Central memory CD4-positive, alpha-beta T cell (primary cell): ENCODE data around the gene CYP2B6.
"Not testable (repeated sequence)": the region's sequence is repeated elsewhere in the genome, so short reads cannot be mapped to it uniquely, and the experiment has no call there.

Experiments used
- DNase-seq: peaks from one replicate; pipeline ENCODE4 v3.0.0; 2022

The CYP2B6 gene

GRCh38 chr19:40981591-40981990, 9.5 kb upstream of the CYP2B6 start:
- DNase-seq = no peak

DNA sequence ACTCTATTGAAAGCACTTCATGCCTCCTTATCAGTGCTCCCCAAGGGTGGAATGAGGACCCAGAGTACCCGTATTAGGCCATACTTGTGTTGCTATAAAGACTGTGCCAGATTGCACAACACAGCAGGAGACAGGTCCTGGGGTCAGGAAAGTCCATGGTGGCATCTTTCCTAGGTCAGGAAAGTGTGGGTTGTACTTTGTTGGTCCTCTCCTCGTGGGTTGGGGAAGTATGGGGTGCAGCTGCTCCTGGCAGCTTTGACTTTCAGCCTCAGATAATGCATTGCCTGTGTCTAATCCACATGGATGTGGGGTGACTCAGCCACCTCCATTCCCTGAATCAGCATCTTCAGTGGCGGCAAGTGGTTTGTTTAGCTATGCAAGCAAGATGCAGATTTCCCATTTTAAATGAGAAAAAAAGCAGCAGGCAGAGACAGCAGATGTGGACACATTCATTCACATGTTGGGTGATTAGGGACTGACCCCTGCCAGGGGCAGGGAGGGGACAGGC, 8.4 kb upstream of the CYP2B6 start:
- no peak for DNase-seq

GRCh38 chr19:40989453-40989852, 1.6 kb upstream of the CYP2B6 start:
- no peak for DNase-seq

DNA sequence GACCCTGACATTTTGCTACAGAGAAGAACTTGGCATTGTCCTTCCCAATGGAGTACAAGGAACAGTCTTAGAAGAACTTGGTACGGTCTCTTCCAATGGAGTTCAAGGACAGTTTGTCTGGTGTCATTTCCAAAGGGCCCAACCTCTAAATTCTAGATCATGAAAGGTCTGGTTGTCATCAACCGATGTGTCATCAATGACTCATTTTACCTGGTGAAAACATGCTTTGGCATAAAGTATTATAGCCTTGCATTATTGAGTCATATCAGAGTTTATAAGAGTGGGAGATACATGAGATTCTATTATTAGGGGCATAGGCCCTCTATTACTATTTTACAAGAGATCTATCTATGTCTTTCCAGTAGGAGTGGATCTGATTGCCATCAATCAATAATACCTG, 4.3 kb downstream of the CYP2B6 start:
- DNase-seq = no peak

DNA sequence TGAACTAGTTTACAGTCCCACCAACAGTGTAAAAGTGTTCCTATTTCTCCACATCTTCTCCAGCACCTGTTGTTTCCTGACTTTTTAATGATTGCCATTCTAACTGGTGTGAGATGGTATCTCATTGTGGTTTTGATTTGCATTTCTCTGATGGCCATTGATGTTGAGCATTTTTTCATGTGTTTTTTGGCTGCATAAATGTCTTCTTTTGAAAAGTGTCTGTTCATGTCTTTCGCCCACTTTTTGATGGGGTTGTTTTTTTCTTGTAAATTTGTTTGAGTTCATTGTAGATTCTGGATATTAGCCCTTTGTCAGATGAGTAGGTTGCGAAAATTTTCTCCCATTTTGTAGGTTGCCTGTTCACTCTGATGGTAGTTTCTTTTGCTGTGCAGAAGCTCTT, 7.9 kb downstream of the CYP2B6 start:
- not testable (repeated sequence) for DNase-seq

GRCh38 chr19:41000310-41000737, 9.2 kb downstream of the CYP2B6 start:
- no peak for DNase-seq

GRCh38 chr19:41001243-41001971, 10.3 kb downstream of the CYP2B6 start:
- DNase-seq = no peak

DNA sequence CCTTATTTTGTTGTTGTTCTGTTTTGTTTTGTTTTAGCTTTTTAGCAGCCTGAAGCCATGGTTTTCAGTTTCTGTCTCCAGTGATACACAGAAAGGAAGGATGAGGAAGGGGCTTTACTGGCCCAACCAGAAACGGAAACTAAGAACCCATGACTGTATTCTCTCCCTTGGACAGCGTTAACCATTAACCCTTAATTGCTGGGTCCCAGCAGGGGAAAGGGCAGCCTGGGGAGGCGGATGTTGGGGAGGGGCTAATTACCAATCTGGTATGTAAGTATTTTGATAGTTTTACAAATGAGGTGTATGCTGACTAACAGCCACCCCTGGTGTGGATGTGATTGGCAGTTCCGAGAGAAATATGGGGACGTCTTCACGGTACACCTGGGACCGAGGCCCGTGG, 12.6 kb downstream of the CYP2B6 start:
- DNase-seq = not testable (repeated sequence)

- DNase-seq = no peak
Observed at GRCh38 chr19:41009700-41010235, 18.7 kb downstream of the CYP2B6 start.

- no peak for DNase-seq
Observed at GRCh38 chr19:41013359-41013758, 22.3 kb downstream of the CYP2B6 start.

- DNase-seq = no peak
Observed at GRCh38 chr19:41014643-41015042, 23.6 kb downstream of the CYP2B6 start.

- DNase-seq = no peak
Observed at GRCh38 chr19:41016488-41017071, 25.5 kb downstream of the CYP2B6 start.

DNA sequence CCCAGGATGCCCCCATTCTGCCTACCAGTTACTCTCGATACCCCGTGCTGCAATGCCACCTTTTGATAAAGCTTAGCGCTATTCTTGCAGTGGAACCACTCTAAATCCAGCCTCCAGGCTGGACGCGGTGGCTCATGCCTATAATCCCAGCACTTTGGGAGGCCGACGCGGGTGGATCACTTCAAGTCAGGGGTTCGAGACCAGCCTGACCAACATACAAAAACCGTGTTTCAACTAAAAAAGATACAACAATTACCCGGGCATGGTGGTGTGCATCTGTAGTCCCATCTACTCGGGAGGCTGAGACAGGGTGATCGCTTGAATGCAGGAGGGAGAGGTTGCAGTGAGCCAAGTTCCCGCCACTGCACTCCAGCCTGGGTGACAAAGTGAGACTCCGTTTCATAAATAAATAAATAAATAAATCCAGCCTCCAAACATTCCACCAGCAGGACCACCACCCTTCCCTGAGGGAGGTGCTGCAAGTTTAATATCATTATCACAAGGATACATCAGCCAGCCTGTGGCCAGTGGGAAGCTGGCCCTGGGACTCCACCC, 27.7 kb downstream of the CYP2B6 start:
- no peak for DNase-seq

DNA sequence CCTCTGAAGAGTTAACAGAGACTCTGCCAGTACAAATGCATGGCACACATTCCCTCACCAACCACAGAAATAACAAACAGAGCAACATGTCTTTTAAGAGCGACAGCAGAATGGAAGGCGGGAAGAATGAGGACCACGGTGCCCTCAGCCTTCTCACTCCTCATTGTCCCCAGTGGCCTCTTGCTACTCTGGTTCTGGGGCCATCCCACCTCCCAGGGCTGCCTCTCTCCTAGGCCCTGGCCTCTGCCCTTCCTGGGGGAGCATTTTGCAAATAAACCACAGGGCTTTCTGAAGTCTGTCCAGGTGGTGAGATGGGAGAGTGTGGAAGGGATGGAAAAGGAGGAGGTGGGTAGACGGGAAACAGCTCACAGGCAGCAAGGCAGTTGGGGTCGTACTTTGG, 28.3 kb downstream of the CYP2B6 start:
- no peak for DNase-seq

DNA sequence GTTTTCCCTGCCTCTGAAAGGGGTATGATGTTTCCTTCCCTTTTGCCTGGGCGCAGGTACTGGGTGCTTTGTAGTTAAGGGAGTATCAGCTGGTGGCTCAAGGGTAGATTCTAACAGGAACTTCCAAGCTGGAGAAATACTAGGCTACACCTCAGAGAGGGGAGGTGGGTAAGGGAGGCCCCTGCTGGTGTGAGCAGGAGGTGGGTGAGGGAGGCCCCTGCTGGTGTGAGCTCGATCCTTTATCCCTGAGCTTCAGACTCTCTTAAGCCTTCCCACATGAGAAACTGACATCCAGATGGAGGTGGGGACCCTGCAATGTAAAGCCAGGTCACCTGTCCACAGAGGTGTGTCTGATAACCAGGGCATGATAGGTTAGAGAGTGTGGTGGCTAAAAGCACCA, 32.1 kb downstream of the CYP2B6 start:
- DNase-seq = no peak

- DNase-seq = no peak
Observed at GRCh38 chr19:41025411-41025810, 34.3 kb downstream of the CYP2B6 start.

DNA sequence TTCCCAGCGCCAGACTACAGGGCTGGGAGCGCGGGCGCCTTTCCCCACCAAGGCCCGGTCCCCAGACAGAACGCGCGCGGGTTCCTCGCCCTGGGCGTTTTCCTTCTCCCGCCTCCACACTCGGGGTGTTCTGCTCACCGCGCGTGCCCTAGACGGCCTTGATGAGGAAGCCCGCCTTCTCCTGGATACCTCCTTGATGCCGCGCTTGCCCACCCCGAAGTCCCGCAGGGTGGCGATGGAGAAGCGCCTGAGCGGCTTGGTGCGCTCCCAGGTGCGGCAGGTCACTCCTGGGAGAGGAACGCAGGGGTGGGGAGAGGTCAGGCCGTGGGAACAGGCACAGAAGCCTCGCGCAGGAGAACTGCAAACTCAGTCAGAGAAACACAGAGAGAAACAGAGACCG, 34.8 kb downstream of the CYP2B6 start:
- DNase-seq = no peak

DNA sequence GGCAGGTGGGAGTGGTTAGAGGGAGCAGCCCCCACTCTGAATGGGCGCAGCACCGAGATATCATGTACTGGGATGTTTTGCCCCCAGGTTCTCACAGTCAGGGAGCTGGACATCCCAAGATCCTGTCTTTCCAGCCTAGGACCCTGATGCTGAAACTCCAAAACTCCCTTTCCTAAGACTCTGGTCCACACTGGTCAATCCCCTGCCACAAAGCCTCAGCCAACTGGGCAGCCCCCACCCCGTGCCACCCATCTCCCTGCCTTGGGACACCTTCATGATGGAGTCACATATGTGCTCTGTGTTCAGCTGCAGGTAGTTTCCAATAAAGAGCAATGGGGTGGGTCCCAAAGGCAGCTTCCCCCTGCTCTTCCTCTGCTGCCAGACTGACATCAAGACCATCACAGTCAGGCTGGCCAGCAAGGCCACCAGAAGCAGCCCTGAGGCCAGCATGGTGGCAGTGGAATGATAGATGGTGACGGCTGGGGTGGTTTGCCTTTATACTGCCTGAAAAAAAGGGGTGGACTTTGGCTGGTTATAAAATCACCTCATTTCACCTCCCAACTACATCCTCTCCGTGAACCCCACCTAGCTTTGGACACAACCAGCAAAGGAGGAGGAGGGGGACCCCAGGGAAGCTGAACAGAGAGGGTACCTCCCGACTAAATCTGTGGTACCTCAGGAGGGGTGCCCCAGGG, 36.3 kb downstream of the CYP2B6 start:
- DNase-seq = no peak

GRCh38 chr19:41029524-41030432, 38.7 kb downstream of the CYP2B6 start:
- DNase-seq = no peak

DNA sequence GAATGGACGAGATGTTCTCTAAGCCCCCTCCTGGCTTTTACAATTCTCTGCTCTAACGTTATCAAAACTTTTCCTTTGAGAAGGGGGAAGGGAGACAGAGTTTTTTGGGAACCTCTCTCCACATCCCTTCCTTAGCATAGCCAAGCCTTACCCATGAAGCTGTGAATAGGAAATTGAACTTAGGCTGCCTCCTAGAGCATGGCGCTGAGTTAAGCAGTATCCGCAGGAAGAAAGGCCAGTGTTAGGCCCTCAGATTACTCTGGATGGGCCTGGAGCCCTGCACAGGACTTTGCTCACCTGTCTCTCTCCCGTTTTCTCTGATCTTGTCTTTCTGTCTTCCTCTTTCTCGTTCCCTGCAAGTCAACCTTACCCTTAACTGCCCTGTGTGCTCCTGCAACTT, 39.6 kb downstream of the CYP2B6 start:
- no peak for DNase-seq

DNA sequence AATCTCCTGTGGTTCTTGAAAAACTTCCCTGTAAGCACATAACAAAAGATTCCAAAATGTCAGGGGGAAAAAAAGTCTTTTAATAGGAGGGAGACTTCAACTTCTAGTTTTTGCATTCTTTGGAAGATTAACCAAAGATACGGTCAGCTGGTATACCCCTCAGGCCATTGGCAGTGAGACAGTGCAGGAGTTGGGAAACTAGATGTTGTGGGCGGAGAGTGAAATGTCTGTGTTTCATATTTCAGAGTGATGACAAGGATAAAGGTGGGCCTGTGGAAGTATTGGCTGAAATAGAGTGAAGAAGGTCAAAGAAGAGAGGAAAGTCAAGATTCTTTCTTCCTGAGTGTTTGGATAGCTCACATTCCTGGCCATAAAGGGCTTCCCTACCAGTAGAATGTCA, 40.8 kb downstream of the CYP2B6 start:
- no peak for DNase-seq

DNA sequence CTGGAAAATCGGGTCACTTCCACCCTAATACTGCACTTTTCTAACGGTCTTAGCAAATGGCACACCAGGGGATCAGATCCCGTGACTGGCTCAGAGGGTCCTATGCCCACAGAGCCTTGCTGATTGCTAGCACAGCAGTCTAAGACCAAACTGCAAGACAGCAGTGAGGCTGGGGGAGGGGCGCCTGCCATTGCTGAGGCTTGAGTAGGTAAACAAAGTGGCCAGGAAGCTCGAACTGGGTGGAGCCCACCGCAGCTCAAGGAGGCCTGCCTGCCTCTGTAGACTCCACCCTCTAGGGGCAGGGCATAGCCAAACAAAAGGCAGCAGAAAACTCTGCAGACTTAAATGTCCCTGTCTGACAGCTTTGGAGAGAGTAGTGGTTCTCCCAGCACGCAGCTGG, 42.2 kb downstream of the CYP2B6 start:
- not testable (repeated sequence) for DNase-seq
